Testis (tissue), 2 donors: ENCODE results near the gene TMEM156.

ENCODE experiments used
- POLR2A ChIP-seq: fragments of 450-650 bp; IDR thresholded peaks from one replicate; pipeline ENCODE4 v1.6.1; 2017; ENCODE audit warnings: antibody characterized with exemption, mild to moderate bottlenecking, moderate library complexity
- TF ChIP-seq, protein P1 (sequence below), 3 experiments: fragments of 450-650 bp in 2 of 3; fragments of 200-600 bp in 1 of 3; sonication (generic) in 1 of 3; IDR thresholded peaks; one replicate each; pipeline ENCODE4 v1.5.1; 2016 to 2019; ENCODE audit warnings: antibody characterized with exemption in 3 of 3, mild to moderate bottlenecking in 2 of 3, moderate library complexity in 1 of 3

DNA sequence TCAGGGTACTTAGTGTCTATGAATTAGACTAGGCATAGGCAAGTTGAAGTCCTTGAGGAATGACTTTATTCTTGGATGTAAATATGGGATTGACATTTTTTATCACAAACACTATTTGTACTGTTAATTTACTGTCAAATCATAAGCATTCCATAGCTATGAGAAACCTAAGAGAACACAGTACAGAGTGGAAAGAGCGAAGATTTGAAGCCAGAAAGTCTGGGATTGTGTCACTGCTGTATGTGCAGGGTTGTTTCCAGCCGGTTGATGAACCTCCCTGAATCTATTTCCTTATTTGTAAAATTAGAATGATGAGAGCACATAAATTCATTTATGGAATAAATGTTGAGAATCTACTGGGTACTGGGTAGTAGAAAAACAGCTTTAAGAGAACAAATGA, 15.5 kb upstream of the TMEM156 start:
- TF ChIP-seq, protein P1, sequence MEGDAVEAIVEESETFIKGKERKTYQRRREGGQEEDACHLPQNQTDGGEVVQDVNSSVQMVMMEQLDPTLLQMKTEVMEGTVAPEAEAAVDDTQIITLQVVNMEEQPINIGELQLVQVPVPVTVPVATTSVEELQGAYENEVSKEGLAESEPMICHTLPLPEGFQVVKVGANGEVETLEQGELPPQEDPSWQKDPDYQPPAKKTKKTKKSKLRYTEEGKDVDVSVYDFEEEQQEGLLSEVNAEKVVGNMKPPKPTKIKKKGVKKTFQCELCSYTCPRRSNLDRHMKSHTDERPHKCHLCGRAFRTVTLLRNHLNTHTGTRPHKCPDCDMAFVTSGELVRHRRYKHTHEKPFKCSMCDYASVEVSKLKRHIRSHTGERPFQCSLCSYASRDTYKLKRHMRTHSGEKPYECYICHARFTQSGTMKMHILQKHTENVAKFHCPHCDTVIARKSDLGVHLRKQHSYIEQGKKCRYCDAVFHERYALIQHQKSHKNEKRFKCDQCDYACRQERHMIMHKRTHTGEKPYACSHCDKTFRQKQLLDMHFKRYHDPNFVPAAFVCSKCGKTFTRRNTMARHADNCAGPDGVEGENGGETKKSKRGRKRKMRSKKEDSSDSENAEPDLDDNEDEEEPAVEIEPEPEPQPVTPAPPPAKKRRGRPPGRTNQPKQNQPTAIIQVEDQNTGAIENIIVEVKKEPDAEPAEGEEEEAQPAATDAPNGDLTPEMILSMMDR (IDR thresholded peaks at IDR 0.05) = no peak
- TF ChIP-seq POLR2A = no peak
